ENCODE results near the gene MACROD2. TPM values are rescaled to one million over a fixed set of nuclear protein-coding genes. Genes with fewer than 3 reads are reported as not detected.

MACROD2 gene
- total and polyA plus RNA-seq, 2 donors (not counting 1 experiment from before 2014, with no cell fraction given), result 5.3 to 6.7 TPM

DNA sequence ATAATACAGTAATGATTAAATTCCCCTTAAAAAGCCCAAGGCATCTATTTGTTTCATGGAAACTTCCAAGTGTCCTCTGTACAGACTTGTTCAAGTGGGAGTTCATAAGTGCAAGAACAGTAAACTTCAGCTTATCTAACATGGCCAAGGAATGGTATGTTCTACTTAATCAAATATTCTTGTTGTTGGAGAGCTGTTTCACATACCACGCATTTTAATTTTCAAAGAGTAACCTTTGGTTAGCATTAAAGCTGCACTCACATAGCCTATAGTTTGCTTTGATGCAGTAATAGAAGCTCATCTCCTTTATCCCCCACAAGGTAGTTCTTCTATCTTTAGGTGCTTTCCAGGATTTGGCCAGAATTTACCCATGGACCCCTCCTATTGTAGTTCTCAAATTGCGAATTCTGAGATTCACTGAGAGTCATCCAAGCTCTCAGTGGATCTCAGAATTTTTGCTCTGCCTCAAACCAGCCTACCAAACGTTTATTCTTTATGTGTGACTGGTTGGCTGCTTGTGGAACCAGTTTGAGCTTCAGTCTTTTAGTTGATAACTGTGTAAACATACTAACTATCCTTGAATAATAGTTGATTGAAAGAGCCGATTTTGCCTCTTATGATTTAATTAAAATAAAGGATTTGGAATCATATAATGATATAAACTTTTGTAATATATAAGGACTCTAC lies 1010.1 kb downstream of the MACROD2 start:
- no peak overlapping the region for H3K4me3 ChIP-seq (ENCODE audit: control extremely low read depth in 1 of 5, extremely low read depth in 1 of 5, insufficient read depth in 1 of 5, low read depth in 2 of 5, low read length in 4 of 5)
- no peaks in the 10 kb centered on the region for H3K4me1 Mint-ChIP-seq
- H3K27me3 Mint-ChIP-seq, result no peaks in the 10 kb centered on the region
- no CpG with 5 or more reads among the region's 4 CpGs for WGBS (ENCODE audit: insufficient coverage)
- no peaks in the 10 kb centered on the region for H3K79me2 ChIP-seq (ENCODE audit: control insufficient read depth, insufficient read depth, low read length)
- no peak for TF ChIP-seq EZH2 (IDR thresholded peaks at IDR 0.05; ENCODE audit: borderline replicate concordance, insufficient read depth, low read depth, low read length, poor library complexity, severe bottlenecking)
- TF ChIP-seq, protein P1, sequence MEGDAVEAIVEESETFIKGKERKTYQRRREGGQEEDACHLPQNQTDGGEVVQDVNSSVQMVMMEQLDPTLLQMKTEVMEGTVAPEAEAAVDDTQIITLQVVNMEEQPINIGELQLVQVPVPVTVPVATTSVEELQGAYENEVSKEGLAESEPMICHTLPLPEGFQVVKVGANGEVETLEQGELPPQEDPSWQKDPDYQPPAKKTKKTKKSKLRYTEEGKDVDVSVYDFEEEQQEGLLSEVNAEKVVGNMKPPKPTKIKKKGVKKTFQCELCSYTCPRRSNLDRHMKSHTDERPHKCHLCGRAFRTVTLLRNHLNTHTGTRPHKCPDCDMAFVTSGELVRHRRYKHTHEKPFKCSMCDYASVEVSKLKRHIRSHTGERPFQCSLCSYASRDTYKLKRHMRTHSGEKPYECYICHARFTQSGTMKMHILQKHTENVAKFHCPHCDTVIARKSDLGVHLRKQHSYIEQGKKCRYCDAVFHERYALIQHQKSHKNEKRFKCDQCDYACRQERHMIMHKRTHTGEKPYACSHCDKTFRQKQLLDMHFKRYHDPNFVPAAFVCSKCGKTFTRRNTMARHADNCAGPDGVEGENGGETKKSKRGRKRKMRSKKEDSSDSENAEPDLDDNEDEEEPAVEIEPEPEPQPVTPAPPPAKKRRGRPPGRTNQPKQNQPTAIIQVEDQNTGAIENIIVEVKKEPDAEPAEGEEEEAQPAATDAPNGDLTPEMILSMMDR (IDR thresholded peaks at IDR 0.05), result no peak
- H3K9ac ChIP-seq (ENCODE audit: low read length), result no peak overlapping the region
- DNase-seq (no peak), ATAC-seq (ENCODE audit: low read depth) (no peak)
- H3K9me3 ChIP-seq (ENCODE audit: control extremely low read depth in 1 of 3, control insufficient read depth in 2 of 3, insufficient read depth in 1 of 3, low read length in 2 of 3), result no peaks in the 10 kb centered on the region
- H3K36me3 ChIP-seq (replicated peaks in 1 of 2; ENCODE audit: control extremely low read depth in 1 of 2, control insufficient read depth in 1 of 2, extremely low read depth in 1 of 2, insufficient read depth in 2 of 2, low read length in 1 of 2), result no peaks in the 10 kb centered on the region
- H3K27me3 ChIP-seq (replicated peaks in 1 of 4; ENCODE audit: control extremely low read depth in 1 of 4, control insufficient read depth in 3 of 4, insufficient read depth in 4 of 4, low read length in 3 of 4), result no peaks in the 10 kb centered on the region
- H3K4me1 ChIP-seq (ENCODE audit: control insufficient read depth in 2 of 2, insufficient read depth in 2 of 2, low read length in 2 of 2), result no peaks in the 10 kb centered on the region
- intact Hi-C loops (cut with micrococcal nuclease), result no loop called here
- H2AFZ ChIP-seq (ENCODE audit: insufficient read depth, low read depth, low read length, poor library complexity, severe bottlenecking), result no peak overlapping the region
- no peak overlapping the region for H3K27ac ChIP-seq (ENCODE audit: low read length in 2 of 2)
- H4K20me1 ChIP-seq (ENCODE audit: control insufficient read depth, insufficient read depth, low read length, poor library complexity, severe bottlenecking), result no peaks in the 10 kb centered on the region
- CTCF ChIA-PET, result no interaction called here
- H3K9me3 Mint-ChIP-seq (ENCODE audit: insufficient read depth), result no peaks in the 10 kb centered on the region
- no peak overlapping the region for H3K4me3 Mint-ChIP-seq
- H3K27ac Mint-ChIP-seq, result no peak overlapping the region
- no peak overlapping the region for H3K4me2 ChIP-seq (replicated peaks; ENCODE audit: low read depth, low read length, poor library complexity, severe bottlenecking)
- POLR2A ChIA-PET, result no interaction called here

DNA sequence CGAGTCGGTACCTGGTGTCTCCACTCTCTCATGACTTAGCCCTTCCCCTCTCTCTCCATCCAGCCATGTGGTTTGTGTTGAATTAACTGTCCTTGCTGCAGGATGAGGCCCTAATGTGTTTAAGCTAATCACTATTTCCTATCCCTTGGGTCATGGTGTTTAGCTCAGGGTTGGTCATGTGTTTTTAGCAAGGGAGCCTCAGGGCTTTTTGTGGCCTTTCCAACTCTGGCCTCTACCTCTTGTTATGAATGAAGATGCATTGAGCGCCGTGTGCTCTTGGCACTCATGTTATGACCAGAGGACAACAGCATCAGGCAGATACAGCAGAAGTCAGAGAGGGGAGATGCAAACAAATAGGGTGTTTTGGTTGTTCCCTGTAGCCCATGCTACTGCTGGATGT lies 1016.3 kb downstream of the MACROD2 start:
- Mint-ChIP-seq H3K27me3 (peaks cover 10% of the 10 kb centered on the region), H3K4me3 (no peak overlapping the region), H3K4me1 (no peaks in the 10 kb centered on the region), H3K9me3 (ENCODE audit: insufficient read depth) (no peaks in the 10 kb centered on the region), H3K27ac (no peak overlapping the region)
- CTCF ChIA-PET, result no interaction called here
- Histone ChIP-seq H3K4me3 (ENCODE audit: control extremely low read depth in 1 of 5, extremely low read depth in 1 of 5, insufficient read depth in 1 of 5, low read depth in 2 of 5, low read length in 4 of 5) (no peak overlapping the region), H4K20me1 (ENCODE audit: control insufficient read depth, insufficient read depth, low read length, poor library complexity, severe bottlenecking) (no peaks in the 10 kb centered on the region), H3K4me1 (ENCODE audit: control insufficient read depth in 2 of 2, insufficient read depth in 2 of 2, low read length in 2 of 2) (no peaks in the 10 kb centered on the region), H3K79me2 (ENCODE audit: control insufficient read depth, insufficient read depth, low read length) (no peaks in the 10 kb centered on the region), H3K27ac (ENCODE audit: low read length in 2 of 2) (no peak overlapping the region), H3K9ac (ENCODE audit: low read length) (no peak overlapping the region), H3K27me3 (replicated peaks in 1 of 4; ENCODE audit: control extremely low read depth in 1 of 4, control insufficient read depth in 3 of 4, insufficient read depth in 4 of 4, low read length in 3 of 4) (no peaks in the 10 kb centered on the region), H3K9me3 (ENCODE audit: control extremely low read depth in 1 of 3, control insufficient read depth in 2 of 3, insufficient read depth in 1 of 3, low read length in 2 of 3) (no peaks in the 10 kb centered on the region), H3K36me3 (replicated peaks in 1 of 2; ENCODE audit: control extremely low read depth in 1 of 2, control insufficient read depth in 1 of 2, extremely low read depth in 1 of 2, insufficient read depth in 2 of 2, low read length in 1 of 2) (no peaks in the 10 kb centered on the region), H3K4me2 (replicated peaks; ENCODE audit: low read depth, low read length, poor library complexity, severe bottlenecking) (no peak overlapping the region), H2AFZ (ENCODE audit: insufficient read depth, low read depth, low read length, poor library complexity, severe bottlenecking) (no peak overlapping the region)
- intact Hi-C loops (cut with micrococcal nuclease), result no loop called here
- no peak for ATAC-seq (ENCODE audit: low read depth)
- 86% methylated on average over 2 of the region's 4 CpGs for WGBS (ENCODE audit: insufficient coverage)
- no peak for DNase-seq
- POLR2A ChIA-PET, result no interaction called here
- TF ChIP-seq, protein P1 (IDR thresholded peaks at IDR 0.05), result no peak
- TF ChIP-seq EZH2 (IDR thresholded peaks at IDR 0.05; ENCODE audit: borderline replicate concordance, insufficient read depth, low read depth, low read length, poor library complexity, severe bottlenecking), result no peak
